NB4 (cell line): ENCODE measurements around the gene GABRR3.

Experiments
- CTCF ChIP-seq: IDR thresholded peaks from one replicate; pipeline ENCODE4 v1.5.1; 2012; ENCODE audit warnings: low read depth, low read length
- MAX ChIP-seq: IDR thresholded peaks from 2 replicates; pipeline ENCODE4 v1.6.1; 2011; ENCODE audit warnings: low read depth, low read length
- POLR2A ChIP-seq: IDR thresholded peaks from 2 replicates; pipeline ENCODE4 v1.6.1; 2011; ENCODE audit warnings: mild to moderate bottlenecking; ENCODE audit not compliant: insufficient read length; ENCODE audit errors: extremely low read depth

GRCh38 chr3:98038286-98038685 lies 3.2 kb upstream of the GABRR3 start:
- no peak for TF ChIP-seq CTCF
- no peak for TF ChIP-seq MAX
- no peak for TF ChIP-seq POLR2A
